GM12891 (cell line): ENCODE measurements around the gene METTL15.
"Not testable (repeated sequence)": the region's sequence is repeated elsewhere in the genome, so short reads cannot be mapped to it uniquely, and the experiment has no call there.

Experiments used
- DNase-seq: peaks from one replicate; pipeline ENCODE4 v3.0.0; 2011; ENCODE audit warnings: low spot score; ENCODE audit not compliant: insufficient read length
- FAIRE-seq: peaks from 2 replicates; lab custom pipeline; 2011; peaks lifted over from hg19 to GRCh38; lab: Jason Lieb, UNC
- PAX5 ChIP-seq: IDR thresholded peaks from 2 replicates; pipeline ENCODE4 v1.6.1; 2011; ENCODE audit warnings: low read length, moderate library complexity, mild to moderate bottlenecking; ENCODE audit not compliant: insufficient read depth, severe bottlenecking
- POLR2A ChIP-seq: IDR thresholded peaks from 2 replicates; pipeline ENCODE4 v1.6.1; 2011; ENCODE audit warnings: low read depth, low read length, control low read depth
- POLR2AphosphoS5 ChIP-seq: IDR thresholded peaks from 2 replicates; pipeline ENCODE4 v1.6.1; 2011; ENCODE audit warnings: low read depth, low read length, control low read depth
- POU2F2 ChIP-seq: IDR thresholded peaks from 2 replicates; pipeline ENCODE4 v1.6.1; 2011; ENCODE audit warnings: low read depth, mild to moderate bottlenecking, control low read depth, low read length, moderate library complexity
- SPI1 ChIP-seq: IDR thresholded peaks from 2 replicates; pipeline ENCODE4 v1.6.1; 2011; ENCODE audit warnings: low read depth, low read length, control low read depth
- TAF1 ChIP-seq: IDR thresholded peaks from 2 replicates; pipeline ENCODE4 v1.6.1; 2011; ENCODE audit warnings: low read depth, low read length, control low read depth

Gene METTL15

DNA sequence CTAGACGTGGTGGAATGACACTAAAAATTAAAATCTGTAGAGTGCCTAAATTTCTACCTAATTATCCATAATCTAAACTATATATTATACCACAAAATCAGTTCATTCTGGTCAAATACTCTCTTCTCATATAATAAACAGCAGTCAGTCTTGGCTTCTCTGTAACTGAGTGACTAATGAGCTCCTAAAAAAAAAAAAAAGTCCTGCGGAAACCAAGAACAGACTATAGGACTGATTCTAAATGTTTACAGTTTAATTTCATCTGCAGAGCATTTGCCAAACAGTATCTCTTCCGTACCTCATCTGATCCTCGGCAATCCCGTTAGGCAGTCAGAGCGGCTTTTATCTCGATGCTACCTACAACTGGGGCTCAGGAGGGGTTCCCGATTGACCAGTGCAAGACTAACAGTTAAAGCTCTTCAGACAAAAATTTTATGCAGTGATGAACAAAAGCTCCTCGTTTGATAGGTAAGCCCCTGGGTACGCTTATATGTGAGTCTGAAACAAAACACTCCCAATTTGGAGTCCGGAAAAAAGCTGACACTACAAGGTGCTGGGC, 918 bp upstream of the METTL15 start:
- FAIRE-seq (no peak), DNase-seq (no peak)
- no peak for TF ChIP-seq PAX5
- no peak for TF ChIP-seq SPI1
- TF ChIP-seq POU2F2 = no peak
- no peak for TF ChIP-seq POLR2AphosphoS5
- TF ChIP-seq TAF1 = no peak
- TF ChIP-seq POLR2A = no peak

DNA sequence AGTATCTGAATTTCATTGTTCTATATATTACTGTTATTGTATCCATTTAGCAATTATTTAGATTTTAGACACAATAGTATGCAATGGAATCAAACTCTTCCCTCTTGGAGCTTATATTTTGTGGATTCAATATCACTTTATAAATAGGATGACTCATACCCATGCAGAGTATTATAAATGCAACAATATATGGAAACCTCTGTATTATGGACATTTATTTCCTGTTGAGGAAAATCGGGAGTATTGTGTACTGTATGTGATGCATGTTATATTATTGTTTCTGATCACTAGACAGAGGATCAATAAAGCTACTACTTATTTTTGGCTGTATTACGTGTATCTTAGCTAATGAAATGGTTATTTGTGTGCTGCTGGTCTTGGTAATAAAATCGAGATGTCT, 770 bp downstream of the METTL15 start:
- no peak for TF ChIP-seq TAF1
- TF ChIP-seq POU2F2 = no peak
- no peak for TF ChIP-seq PAX5
- no peak for TF ChIP-seq POLR2AphosphoS5
- TF ChIP-seq SPI1 = no peak
- no peak for TF ChIP-seq POLR2A
- DNase-seq = no peak
- FAIRE-seq = no peak

DNA sequence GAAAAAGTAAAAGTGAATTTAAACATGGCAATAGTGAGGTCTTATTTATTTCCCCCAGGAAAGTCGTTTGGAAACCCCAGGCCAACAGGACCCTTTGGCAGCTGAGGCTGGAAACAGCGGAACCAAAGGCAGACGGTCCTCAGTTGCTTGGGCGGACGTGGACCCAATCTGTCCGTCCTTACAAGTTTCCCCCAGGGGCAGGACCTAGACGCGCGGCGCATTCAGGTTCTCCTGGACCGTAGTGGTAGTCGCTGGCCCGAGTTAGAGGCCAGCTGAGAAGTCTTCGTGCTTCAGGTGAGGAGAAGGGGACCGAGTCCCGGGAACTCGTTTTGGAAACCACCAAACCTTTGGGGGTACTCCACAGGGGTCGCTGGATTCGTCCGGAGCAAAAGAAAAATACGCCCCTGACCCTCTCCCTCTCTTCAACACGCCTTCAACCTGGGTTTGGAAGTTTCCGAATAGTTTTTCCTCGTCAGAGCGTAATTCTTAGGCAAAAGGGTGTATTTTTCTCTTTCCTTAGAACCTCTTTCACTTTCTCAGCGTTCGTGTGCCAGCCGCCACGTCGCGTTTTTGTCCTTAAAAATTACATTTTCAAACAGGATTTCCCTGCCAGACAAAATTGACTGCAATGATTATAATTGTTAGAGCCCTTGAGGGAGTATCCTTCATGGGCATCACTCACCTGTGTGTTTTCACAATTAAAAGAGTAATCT, 2.1 kb downstream of the METTL15 start:
- DNase-seq (peak; percentile 7), FAIRE-seq (peak; percentile 78)
- TF ChIP-seq POLR2AphosphoS5 (peak; percentile 81), PAX5 (peak; percentile 39), SPI1 (no peak), POU2F2 (peak; percentile 93), TAF1 (peak; percentile 96), POLR2A (peak; percentile 85)

DNA sequence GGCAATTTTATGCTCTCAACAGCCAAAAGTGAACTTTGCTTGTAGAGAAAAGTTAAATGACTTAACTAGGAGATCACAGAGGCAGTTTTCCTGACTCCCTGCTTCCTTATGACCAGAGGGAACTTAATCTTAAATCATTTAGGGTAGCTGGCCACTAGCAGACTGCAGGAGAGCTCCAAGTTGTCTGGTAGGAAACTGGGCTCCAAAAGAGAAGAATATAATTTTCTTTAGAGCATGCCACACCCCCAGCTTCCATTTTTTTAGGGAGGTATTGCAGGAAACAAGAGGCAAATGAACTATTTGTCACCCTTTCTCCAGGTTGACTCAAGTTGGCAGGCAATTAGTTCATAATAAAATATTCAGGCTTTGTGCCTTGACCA, 2.6 kb downstream of the METTL15 start:
- FAIRE-seq (no peak), DNase-seq (no peak)
- TF ChIP-seq POU2F2 (no peak), PAX5 (no peak)

DNA sequence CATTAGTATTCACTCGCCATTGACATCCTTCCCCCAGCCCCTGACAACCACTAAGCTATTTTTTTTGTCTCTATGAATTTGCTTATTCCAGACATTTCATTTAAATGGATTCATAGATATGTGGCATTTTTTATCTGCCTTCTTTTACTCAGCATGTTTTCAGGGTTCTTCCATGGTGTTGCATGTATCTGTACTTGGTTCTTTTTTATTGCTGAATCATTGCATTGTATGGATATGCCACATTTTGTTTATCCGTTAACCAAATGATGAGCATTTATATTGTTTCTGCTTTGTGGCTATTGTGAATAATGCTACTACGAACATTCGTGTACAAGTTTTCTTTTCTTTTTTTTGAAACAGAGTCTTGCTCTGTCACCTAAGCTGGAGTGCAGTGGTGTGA, 5.9 kb downstream of the METTL15 start:
- no peak for DNase-seq
- no peak for FAIRE-seq
- TF ChIP-seq TAF1 (no peak), POLR2AphosphoS5 (no peak), POLR2A (no peak), PAX5 (no peak), SPI1 (no peak), POU2F2 (no peak)

DNA sequence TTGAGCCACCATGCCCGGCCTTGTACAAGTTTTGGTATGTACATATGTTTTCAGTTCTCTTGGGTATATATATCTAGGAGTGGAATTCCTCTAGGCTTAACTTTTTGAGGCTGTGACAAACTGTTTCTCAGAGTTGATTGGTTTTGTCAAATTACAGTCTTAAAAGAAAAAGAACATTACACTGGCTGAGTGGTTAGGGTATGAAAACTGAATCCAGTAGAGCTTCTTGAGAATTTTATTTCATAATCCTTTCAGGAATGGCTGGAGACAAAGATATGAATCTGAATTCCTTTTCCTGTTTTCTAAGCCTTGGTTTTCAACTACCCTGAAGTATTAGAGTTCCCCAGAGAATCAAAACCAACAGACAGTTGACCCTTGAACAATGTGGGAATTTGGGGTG, 6.5 kb downstream of the METTL15 start:
- TF ChIP-seq SPI1 (no peak), TAF1 (no peak), PAX5 (no peak), POLR2AphosphoS5 (no peak), POU2F2 (no peak), POLR2A (no peak)
- DNase-seq (no peak), FAIRE-seq (no peak)

DNA sequence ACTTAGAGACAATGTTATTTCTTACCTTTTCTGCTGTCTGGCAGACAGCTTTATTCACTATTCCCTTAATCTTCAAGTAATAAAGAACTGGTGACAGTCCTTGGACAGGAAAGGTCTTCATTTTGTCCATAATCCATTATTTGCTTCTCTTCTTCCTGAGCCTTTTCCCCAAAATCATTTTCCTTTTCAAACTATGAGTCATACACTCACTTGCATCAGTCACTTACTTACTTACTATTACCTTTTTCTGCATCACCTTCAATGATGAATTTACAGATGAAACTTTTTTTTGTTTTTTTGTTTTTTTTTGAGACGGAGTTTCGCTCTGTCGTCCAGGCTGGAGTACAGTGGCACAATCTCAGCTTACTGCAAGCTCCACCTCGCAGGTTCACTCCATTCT, 9.5 kb downstream of the METTL15 start:
- DNase-seq (no peak), FAIRE-seq (no peak)
- no peak for TF ChIP-seq POLR2AphosphoS5
- TF ChIP-seq TAF1 = no peak
- TF ChIP-seq POU2F2 = no peak
- no peak for TF ChIP-seq SPI1
- TF ChIP-seq PAX5 = no peak
- no peak for TF ChIP-seq POLR2A

DNA sequence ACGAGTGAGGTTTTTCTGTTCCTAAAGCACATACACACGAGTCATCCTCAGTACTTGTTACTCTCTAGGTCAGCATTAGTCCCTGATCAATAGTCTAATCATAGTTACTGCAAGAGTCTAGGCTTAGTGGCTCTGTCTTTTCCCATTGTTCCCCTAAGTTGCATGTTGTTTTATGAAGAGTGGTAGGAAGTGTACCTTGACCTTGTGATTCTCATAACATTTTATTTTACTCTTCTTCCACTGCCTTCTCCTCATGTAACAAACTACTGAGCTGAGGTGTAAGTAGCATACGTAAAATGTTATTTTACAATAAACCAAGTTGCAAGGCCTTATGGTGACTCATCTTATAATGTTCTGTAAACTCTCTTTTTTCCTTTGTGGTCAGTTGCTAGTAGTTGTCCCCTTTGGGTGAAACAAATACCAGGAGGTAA, 15.0 kb downstream of the METTL15 start:
- no peak for DNase-seq
- FAIRE-seq = no peak
- TF ChIP-seq POU2F2 (no peak), TAF1 (no peak), SPI1 (no peak), POLR2AphosphoS5 (no peak), PAX5 (no peak), POLR2A (no peak)

DNA sequence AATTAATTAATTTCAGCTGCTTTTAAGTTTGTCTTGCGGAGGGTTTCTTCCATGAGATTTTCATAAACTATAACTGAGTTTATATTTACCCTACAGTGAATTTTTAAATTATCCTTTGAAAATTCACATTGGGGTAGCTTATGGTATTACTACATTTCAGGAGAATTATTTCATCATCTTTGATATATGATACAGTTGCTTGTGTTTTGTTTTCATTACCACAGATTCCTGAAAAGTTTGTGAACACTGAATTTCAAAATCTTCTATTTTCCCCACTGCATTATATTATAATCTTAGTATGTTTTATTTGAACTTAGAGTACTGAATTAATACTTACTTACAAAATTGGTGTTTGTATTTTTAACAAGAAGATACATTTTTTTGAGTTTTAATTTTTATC, 24.4 kb downstream of the METTL15 start:
- FAIRE-seq (no peak), DNase-seq (no peak)
- TF ChIP-seq POU2F2 (no peak), POLR2A (no peak)

DNA sequence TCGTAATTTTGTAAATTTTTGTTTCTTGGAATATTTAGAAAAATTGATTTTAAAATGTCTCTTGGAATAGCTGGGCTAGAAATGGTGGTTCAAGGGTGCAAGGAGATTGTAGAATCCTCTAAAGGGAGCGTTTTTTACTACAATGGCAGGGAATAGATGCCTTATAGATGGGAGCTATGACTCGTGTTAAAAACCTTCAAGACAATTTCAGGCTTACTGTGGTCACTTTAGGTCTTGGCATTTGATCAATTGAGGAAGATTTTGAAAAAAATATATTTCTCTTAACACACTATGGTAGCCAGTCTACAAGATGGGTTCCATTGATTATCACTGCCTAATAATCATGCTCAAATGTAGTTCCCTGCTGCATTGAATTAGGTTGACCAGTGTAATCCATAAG, 25.0 kb downstream of the METTL15 start:
- TF ChIP-seq TAF1 = no peak
- TF ChIP-seq POLR2AphosphoS5 = no peak
- no peak for TF ChIP-seq SPI1
- TF ChIP-seq POU2F2 = no peak
- FAIRE-seq = no peak
- DNase-seq = no peak

DNA sequence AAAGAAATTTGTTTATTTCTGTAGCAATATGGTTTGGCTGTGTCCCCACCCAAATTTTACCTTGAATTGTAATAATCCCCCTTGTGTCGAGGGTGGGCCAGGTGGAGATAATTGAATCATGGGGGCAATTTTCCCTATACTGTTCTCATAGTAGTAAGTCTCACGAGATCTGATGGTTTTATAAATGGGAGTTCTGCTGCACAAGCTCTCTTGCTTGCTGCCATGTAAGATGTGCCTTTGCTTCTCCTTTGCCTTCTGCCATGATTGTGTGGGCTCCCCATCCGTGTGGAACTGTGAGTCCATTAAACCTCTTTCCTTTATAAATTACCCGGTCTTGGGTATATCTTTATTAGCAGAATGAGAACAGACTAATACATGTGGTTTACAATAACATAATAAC, 28.0 kb downstream of the METTL15 start:
- not testable (repeated sequence) for FAIRE-seq, DNase-seq
